GM12872 (cell line): ENCODE measurements around the gene NHSL1.

Source experiments
- CTCF ChIP-seq: IDR thresholded peaks from 3 replicates; pipeline ENCODE4 v1.5.1; 2011; ENCODE audit warnings: low read depth, mild to moderate bottlenecking, low read length, moderate library complexity; ENCODE audit not compliant: insufficient read depth

The NHSL1 gene

DNA sequence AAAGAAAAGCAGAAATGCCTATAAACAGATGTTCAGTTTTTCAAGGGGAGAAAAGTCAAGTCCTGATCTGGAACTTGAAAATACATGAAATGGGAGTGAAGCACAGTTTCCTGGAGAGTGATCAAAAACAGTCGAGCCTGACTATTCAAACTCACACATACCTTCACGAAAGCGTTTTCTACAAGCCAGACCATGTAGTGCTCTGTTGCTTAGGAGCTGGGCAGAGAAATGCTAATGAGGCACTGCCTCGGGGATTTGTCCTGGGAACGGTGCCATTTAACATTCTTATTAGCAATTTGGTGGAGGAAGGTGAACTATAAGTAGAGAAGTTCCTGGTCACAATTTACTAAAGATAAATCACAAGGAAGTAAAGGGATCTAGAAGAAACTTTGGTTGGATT, 5.9 kb downstream of the NHSL1 start:
- no peak for TF ChIP-seq CTCF

DNA sequence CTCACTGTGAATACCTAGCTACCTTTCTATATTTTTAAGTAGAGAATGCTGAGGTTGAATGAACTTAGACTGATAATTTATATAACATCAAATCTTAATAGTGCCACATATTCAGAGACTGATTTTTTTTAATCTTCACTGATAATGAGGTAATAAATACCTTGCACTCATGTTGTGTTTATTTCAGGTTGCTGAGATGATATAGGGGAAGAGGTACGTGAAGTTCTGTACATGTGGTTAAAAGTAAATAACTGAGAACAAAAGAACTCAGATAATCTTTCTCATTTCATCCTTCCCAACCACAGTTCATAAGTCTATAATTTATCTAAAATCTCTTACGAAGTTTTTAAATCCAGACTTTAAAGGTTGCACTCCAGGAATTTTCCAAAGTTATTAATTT, 6.4 kb downstream of the NHSL1 start:
- TF ChIP-seq CTCF, result no peak

DNA sequence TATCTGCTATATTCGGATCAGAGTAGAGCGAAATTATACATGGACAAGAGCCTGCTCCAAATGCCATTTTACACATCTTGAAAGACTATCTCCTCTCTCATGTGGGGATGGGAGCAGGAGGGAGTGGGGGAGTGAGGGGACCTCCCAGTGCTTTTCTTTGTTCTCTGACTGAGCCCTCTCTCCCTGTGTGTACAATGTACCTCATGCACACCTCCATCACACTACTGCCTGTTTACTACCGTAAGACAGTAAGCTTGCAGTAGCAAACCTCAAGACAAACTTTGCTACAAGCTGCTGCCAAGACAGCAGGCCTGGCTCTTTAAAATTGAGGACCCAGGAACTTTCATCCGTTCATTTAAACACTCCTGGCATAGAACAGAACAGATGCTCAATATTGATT, 7.2 kb downstream of the NHSL1 start:
- TF ChIP-seq CTCF, result no peak

DNA sequence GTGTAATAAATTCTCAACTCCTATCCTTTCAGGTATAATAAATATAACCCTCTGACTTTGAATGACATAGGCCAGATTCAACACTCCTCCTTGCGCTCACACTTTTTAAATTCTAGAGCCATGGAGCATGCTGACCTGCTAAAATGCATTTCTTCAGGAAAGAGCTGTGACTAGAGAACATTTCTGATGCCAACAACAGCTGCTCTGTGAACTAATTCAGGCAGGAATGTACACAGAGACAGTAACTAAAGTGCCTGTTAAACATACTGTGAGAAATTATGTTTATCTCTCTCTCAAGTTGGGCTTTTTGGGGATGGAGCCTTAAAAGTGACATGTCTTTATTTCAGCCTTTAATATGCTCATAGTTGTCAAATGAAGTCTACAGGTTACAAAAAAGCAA, 8.3 kb downstream of the NHSL1 start:
- no peak for TF ChIP-seq CTCF

DNA sequence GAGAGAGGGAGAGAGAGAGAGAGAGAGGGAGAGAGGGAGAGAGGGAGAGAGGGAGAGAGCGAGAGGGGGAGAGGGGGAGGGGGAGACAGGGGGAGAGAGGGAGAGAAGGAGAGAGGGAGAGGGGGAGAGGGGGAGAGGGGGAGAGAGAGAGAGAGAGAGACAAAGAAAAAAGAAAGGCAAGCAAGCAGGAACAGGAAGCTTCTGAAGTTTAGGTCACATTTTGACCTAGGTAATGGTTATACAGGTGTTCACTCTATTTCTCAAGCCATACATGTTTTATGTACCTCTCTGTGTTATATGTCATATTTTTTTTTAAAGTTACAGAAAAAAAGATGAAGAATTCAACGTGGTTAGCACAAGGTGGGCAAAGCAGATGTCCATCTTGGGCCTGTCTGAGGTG, 9.4 kb downstream of the NHSL1 start:
- TF ChIP-seq CTCF, result no peak

DNA sequence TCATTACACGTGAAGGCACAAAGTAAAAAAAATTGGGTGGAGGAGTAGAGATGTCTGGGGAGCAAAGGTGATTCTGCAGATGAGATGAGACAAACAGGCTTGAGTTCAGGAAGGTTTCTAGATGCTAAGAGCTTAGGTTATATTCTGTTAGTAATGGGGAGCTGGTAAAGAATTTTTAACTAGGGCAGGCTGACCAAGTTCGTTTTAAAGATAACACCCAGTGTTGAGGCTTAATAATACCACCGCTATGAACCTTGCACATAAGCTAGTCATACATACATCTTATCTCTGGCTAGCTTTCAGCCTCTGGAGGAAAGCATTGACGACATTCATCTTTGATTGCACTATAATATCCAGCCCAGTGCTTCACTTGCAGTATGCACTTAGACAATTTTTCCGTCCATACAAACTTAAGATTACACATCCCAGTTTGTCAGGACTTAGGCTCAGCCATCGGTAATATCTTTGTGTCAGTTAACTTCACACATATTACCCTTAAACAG, 12.1 kb downstream of the NHSL1 start:
- no peak for TF ChIP-seq CTCF

DNA sequence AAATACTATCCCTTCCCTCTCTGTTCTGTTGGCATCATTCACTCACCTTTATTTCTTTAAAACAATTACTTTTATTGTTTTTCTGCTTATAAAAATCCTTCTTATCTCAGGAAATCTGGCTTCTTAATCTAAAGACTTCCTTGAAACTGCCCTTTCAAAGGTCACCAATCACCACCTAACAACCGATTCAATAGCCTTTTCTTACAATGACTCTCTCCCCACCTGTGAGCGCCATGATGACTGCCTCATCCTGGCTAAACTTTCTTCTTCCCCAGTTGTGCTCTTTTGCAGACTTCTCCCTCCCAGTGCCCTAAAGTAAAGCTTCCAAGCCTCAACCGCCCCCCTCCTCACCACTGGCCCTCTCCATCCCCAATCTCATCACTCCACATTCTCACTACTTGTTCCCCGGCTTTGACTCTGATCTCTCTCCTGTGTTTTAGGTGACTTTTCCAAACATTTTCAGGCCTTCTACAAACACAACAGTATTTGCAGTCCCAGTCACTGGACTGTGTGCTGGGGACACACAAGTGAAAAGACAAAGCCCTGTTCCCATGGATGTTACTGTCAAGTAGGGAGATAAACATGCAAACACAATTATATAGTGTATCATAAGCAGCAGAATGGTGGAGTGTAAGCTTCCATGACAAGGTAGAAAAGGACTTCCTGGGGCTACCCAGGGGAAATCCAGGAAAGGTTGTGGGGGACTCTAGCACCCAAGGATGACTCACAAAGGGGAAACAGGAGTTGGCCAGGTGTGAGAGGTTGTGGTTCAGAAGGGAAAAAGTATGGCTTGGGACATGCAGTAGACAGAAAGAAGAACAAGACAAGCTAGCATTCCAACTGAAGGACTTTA, 12.8 kb downstream of the NHSL1 start:
- TF ChIP-seq CTCF, result no peak
